SU-DHL-6 (cell line): Measurements from ENCODE around the gene RELL2.
A peak's percentile ranks its signal among the peaks of the same experiment; 100 is the strongest.

ENCODE experiments used
- H2AFZ ChIP-seq: fragments of 200-600 bp; sonication (generic); 2 replicates; pipeline ENCODE4 v1.6.1; 2014; ENCODE audit warnings: low read depth, mild to moderate bottlenecking, moderate library complexity, mixed read lengths, antibody characterized with exemption, low read length; ENCODE audit not compliant: severe bottlenecking
- H3F3A ChIP-seq: fragments of 200-600 bp; shearing (Covaris generic); 2 replicates; pipeline ENCODE4 v1.6.0; 2016; ENCODE audit warnings: antibody characterized with exemption, mild to moderate bottlenecking; ENCODE audit not compliant: insufficient read depth
- H3K27ac ChIP-seq: fragments of 200-600 bp; sonication (generic); 2 replicates; pipeline ENCODE4 v1.5.1; 2016; ENCODE audit warnings: low read depth, mild to moderate bottlenecking, low read length, moderate library complexity, mixed read lengths
- H3K27me3 ChIP-seq: fragments of 200-600 bp; sonication (generic), shearing (Covaris generic); 2 replicates; pipeline ENCODE4 v1.6.0; 2014; ENCODE audit warnings: mild to moderate bottlenecking, low read length
- H3K36me3 ChIP-seq: fragments of 200-600 bp; sonication (generic); 2 replicates; pipeline ENCODE4 v1.6.1; 2014; ENCODE audit warnings: mild to moderate bottlenecking, low read length, mixed read lengths
- H3K4me2 ChIP-seq: fragments of 300-600, 200-600 bp; shearing (Covaris generic), sonication (generic); 2 replicates; pipeline ENCODE4 v1.6.0; 2014; ENCODE audit warnings: low read length, low read depth, mild to moderate bottlenecking; ENCODE audit not compliant: poor library complexity, severe bottlenecking
- H3K4me3 ChIP-seq: fragments of 200-600 bp; sonication (generic); 2 replicates; pipeline ENCODE4 v1.5.1; 2014; ENCODE audit warnings: antibody characterized with exemption, low read length, mild to moderate bottlenecking, mixed read lengths; ENCODE audit not compliant: insufficient read depth, poor library complexity, severe bottlenecking
- H3K79me2 ChIP-seq: fragments of 200-600 bp; sonication (generic); 2 replicates; pipeline ENCODE4 v1.6.1; 2014; ENCODE audit warnings: mild to moderate bottlenecking, low read length, moderate library complexity; ENCODE audit not compliant: insufficient read depth
- H3K9ac ChIP-seq: fragments of 200-600 bp; sonication (generic); 2 replicates; pipeline ENCODE4 v1.7.0; 2014; ENCODE audit warnings: mild to moderate bottlenecking, low read length
- H3K9me2 ChIP-seq: fragments of 200-600 bp; sonication (generic); replicated peaks from 2 replicates; pipeline ENCODE4 v1.6.1; 2014; ENCODE audit warnings: low read length; ENCODE audit not compliant: insufficient read depth
- H3K9me3 ChIP-seq: fragments of 200-600 bp; sonication (generic); 2 replicates; pipeline ENCODE4 v1.6.1; 2014; ENCODE audit warnings: low read length, mixed read lengths; ENCODE audit not compliant: insufficient read depth
- H4K20me1 ChIP-seq: fragments of 200-600 bp; sonication (generic); 2 replicates; pipeline ENCODE4 v1.6.1; 2014; ENCODE audit warnings: low read depth, mild to moderate bottlenecking, antibody characterized with exemption, low read length, moderate library complexity, mixed read lengths
- EZH2phosphoT487 ChIP-seq: fragments of 200-600 bp; sonication (generic), shearing (Covaris generic); conservative IDR thresholded peaks from 2 replicates; pipeline ENCODE4 v1.6.1; 2018; ENCODE audit warnings: mild to moderate bottlenecking, antibody characterized with exemption, low read length, moderate library complexity, mixed read lengths
- TF ChIP-seq, protein P1 (sequence below): fragments of 200-600 bp; sonication (generic); IDR thresholded peaks from one replicate; pipeline ENCODE4 v1.5.1; 2017; ENCODE audit warnings: antibody characterized with exemption, mild to moderate bottlenecking, low read length, moderate library complexity; ENCODE audit not compliant: insufficient read depth, poor library complexity, severe bottlenecking

RELL2 gene

GRCh38 chr5:141618804-141619554, 17.8 kb upstream of the RELL2 start, which contains the start of gene DIAPH1:
Gene DIAPH1 (minus strand): TSS chr5:141619000. CDS start chr5:141618914, 86 bp downstream.
- H3K4me3 ChIP-seq: peak within 1 kb of the TSS; percentile 97
- H4K20me1 ChIP-seq: peaks cover 15% of the 10 kb centered on the region
- H3F3A ChIP-seq: peaks cover 26% of the 10 kb centered on the region
- H3K9me3 ChIP-seq: no peaks in the 10 kb centered on the region
- H3K9ac ChIP-seq: peak within 1 kb of the TSS; percentile 96
- no peaks in the 10 kb centered on the region for H3K27me3 ChIP-seq
- peak within 1 kb of the TSS; percentile 81 for H3K4me2 ChIP-seq
- peak within 1 kb of the TSS; percentile 71 for H2AFZ ChIP-seq
- no peaks in the 10 kb centered on the region for H3K9me2 ChIP-seq
- no peak for TF ChIP-seq EZH2phosphoT487
- TF ChIP-seq, protein P1, sequence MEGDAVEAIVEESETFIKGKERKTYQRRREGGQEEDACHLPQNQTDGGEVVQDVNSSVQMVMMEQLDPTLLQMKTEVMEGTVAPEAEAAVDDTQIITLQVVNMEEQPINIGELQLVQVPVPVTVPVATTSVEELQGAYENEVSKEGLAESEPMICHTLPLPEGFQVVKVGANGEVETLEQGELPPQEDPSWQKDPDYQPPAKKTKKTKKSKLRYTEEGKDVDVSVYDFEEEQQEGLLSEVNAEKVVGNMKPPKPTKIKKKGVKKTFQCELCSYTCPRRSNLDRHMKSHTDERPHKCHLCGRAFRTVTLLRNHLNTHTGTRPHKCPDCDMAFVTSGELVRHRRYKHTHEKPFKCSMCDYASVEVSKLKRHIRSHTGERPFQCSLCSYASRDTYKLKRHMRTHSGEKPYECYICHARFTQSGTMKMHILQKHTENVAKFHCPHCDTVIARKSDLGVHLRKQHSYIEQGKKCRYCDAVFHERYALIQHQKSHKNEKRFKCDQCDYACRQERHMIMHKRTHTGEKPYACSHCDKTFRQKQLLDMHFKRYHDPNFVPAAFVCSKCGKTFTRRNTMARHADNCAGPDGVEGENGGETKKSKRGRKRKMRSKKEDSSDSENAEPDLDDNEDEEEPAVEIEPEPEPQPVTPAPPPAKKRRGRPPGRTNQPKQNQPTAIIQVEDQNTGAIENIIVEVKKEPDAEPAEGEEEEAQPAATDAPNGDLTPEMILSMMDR: peak; percentile 78
- H3K27ac ChIP-seq: peak within 1 kb of the TSS; percentile 48
- H3K36me3 ChIP-seq: peaks cover 9% of the 10 kb centered on the region; the same call in 1 of the 2 replicates
- peaks cover 40% of the 10 kb centered on the region for H3K79me2 ChIP-seq

GRCh38 chr5:141623186-141623585, 13.6 kb upstream of the RELL2 start:
- H3K27ac ChIP-seq: no peak overlapping the region
- H3K4me3 ChIP-seq: no peak overlapping the region
- peaks cover 16% of the 10 kb centered on the region for H3F3A ChIP-seq
- peaks cover 4% of the 10 kb centered on the region; the same call in 1 of the 2 replicates for H3K79me2 ChIP-seq
- TF ChIP-seq, protein P1: no peak
- no peak for TF ChIP-seq EZH2phosphoT487
- H2AFZ ChIP-seq: no peak overlapping the region
- H3K9me3 ChIP-seq: no peaks in the 10 kb centered on the region
- H3K9me2 ChIP-seq: no peaks in the 10 kb centered on the region
- H3K4me2 ChIP-seq: no peak overlapping the region
- H3K36me3 ChIP-seq: peaks cover 21% of the 10 kb centered on the region; the same call in 1 of the 2 replicates
- H3K27me3 ChIP-seq: no peaks in the 10 kb centered on the region
- H4K20me1 ChIP-seq: no peaks in the 10 kb centered on the region
- H3K9ac ChIP-seq: no peak overlapping the region

DNA sequence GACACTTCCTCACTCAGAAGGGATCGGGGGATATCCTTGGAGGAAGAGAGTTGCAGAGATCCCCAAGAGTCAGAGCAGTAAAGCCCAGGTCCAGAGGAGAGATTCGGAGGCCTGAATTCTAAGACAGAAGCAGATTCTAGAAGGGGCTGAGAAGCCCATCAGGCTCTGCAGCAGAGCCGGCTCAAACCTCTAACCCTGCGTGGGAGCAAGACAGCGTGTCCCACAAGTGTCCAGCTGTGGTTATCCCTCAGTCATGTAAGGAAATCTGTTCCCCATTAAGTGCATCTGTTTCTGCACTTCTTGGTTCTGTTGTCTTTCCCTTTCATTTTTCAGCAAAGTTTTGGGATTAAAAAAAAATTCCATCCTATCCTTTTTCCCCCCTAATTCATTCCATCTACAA, 13.2 kb upstream of the RELL2 start:
- Histone ChIP-seq H3K4me3 (no peak overlapping the region), H3K36me3 (peaks cover 25% of the 10 kb centered on the region; the same call in 1 of the 2 replicates), H3K79me2 (no peaks in the 10 kb centered on the region), H3K9me2 (no peaks in the 10 kb centered on the region), H3K27me3 (no peaks in the 10 kb centered on the region), H4K20me1 (no peaks in the 10 kb centered on the region), H3K9ac (no peak overlapping the region), H3K4me2 (no peak overlapping the region), H3K27ac (no peak overlapping the region), H2AFZ (no peak overlapping the region), H3F3A (peaks cover 16% of the 10 kb centered on the region), H3K9me3 (no peaks in the 10 kb centered on the region)
- TF ChIP-seq, protein P1: no peak
- TF ChIP-seq EZH2phosphoT487: no peak
